ENCODE measurements around the gene CYP4F12.
"Not testable (repeated sequence)": the region's sequence is repeated elsewhere in the genome, so short reads cannot be mapped to it uniquely, and the experiment has no call there.

CYP4F12 gene

GRCh38 chr19:15650123-15650522 lies 22.8 kb upstream of the CYP4F12 start:
- not testable (repeated sequence) for DNase-seq (ENCODE audit: low spot score)

- DNase-seq (ENCODE audit: low spot score), result no peak
Observed at GRCh38 chr19:15651791-15652190, 21.1 kb upstream of the CYP4F12 start.

GRCh38 chr19:15652559-15653278 lies 20.2 kb upstream of the CYP4F12 start:
- DNase-seq (ENCODE audit: low spot score), result no peak

- DNase-seq (ENCODE audit: low spot score), result no peak
Observed at GRCh38 chr19:15656467-15656866, 16.4 kb upstream of the CYP4F12 start.

GRCh38 chr19:15663247-15663646 lies 9.6 kb upstream of the CYP4F12 start:
- no peak for DNase-seq (ENCODE audit: low spot score)

GRCh38 chr19:15666186-15666585 lies 6.7 kb upstream of the CYP4F12 start:
- DNase-seq (ENCODE audit: low spot score), result no peak

- DNase-seq (ENCODE audit: low spot score), result no peak
Observed at GRCh38 chr19:15666883-15667282, 6.0 kb upstream of the CYP4F12 start.

- no peak for DNase-seq (ENCODE audit: low spot score)
Observed at GRCh38 chr19:15669440-15669839, 3.4 kb upstream of the CYP4F12 start.

- DNase-seq (ENCODE audit: low spot score), result no peak
Observed at GRCh38 chr19:15669891-15670290, 3.0 kb upstream of the CYP4F12 start.

GRCh38 chr19:15671237-15671821 lies 1.6 kb upstream of the CYP4F12 start:
- DNase-seq (ENCODE audit: low spot score), result no peak

GRCh38 chr19:15671891-15672579 lies 852 bp upstream of the CYP4F12 start:
- no peak for DNase-seq (ENCODE audit: low spot score)

- no peak for DNase-seq (ENCODE audit: low spot score)
Observed at GRCh38 chr19:15673176-15673654, 328 bp downstream of the CYP4F12 start.

- DNase-seq (ENCODE audit: low spot score), result no peak
Observed at GRCh38 chr19:15675560-15675959, 2.7 kb downstream of the CYP4F12 start.

GRCh38 chr19:15679089-15679488 lies 6.2 kb downstream of the CYP4F12 start:
- no peak for DNase-seq (ENCODE audit: low spot score)

GRCh38 chr19:15679865-15680264 lies 7.0 kb downstream of the CYP4F12 start:
- not testable (repeated sequence) for DNase-seq (ENCODE audit: low spot score)

- no peak for DNase-seq (ENCODE audit: low spot score)
Observed at GRCh38 chr19:15680478-15681322, 7.8 kb downstream of the CYP4F12 start.

GRCh38 chr19:15683411-15683810 lies 10.5 kb downstream of the CYP4F12 start:
- no peak for DNase-seq (ENCODE audit: low spot score)

- DNase-seq (ENCODE audit: low spot score), result no peak
Observed at GRCh38 chr19:15684828-15685227, 11.9 kb downstream of the CYP4F12 start.

GRCh38 chr19:15696654-15697194 lies 23.8 kb downstream of the CYP4F12 start:
- DNase-seq (ENCODE audit: low spot score), result no peak

- no peak for DNase-seq (ENCODE audit: low spot score)
Observed at GRCh38 chr19:15701757-15702533, 29.1 kb downstream of the CYP4F12 start.

GRCh38 chr19:15702534-15702930 lies 29.6 kb downstream of the CYP4F12 start:
- DNase-seq (ENCODE audit: low spot score), result no peak
